Transverse colon (tissue), 4 donors: Measurements from ENCODE around the gene CSH1.
"Not testable (repeated sequence)": the region's sequence is repeated elsewhere in the genome, so short reads cannot be mapped to it uniquely, and the experiment has no call there.

Source experiments
- CTCF ChIP-seq, 5 experiments: fragments of 200-600 bp in 3 of 5; fragments of 450-650 bp in 2 of 5; sonication (generic) in 3 of 5; IDR thresholded peaks; 1 replicate in 2 of 5; 2 replicates in 3 of 5; pipeline ENCODE4 v1.5.1; 2016 to 2017; ENCODE audit warnings: antibody characterized with exemption in 5 of 5, inconsistent platforms in 3 of 5, mild to moderate bottlenecking in 2 of 5, moderate library complexity in 1 of 5
- POLR2A ChIP-seq: fragments of 450-650 bp; IDR thresholded peaks from one replicate; pipeline ENCODE4 v1.6.1; 2016; ENCODE audit warnings: antibody characterized with exemption, mild to moderate bottlenecking, moderate library complexity
- POLR2AphosphoS5 ChIP-seq, 3 donors: sonication (generic); formaldehyde crosslinking; IDR thresholded peaks; one replicate each; pipeline ENCODE4 v1.6.1; 2016; ENCODE audit warnings: antibody characterized with exemption in 3 of 3

DNA sequence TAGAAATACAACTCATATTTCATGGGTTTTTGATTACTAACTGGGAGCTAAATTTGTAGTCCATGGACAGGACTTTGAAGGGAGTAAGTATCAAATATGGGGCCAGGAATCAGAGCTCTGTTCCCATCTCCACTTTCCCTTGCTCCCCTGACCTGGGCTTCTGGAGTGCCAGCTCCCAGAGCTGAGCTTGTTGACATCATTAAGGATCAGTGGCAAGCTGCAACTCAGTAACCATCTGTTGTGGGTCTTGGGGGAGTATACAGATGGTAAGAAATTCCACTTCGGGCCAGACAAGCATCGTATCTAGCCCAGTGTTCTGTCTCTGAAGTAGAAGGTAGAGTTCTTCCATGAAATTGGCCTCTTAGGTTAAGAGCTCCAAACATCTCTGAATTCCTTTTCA is 5.6 kb upstream of the CSH1 start:
- not testable (repeated sequence) for TF ChIP-seq POLR2A; CTCF (IDR thresholded peaks at IDR 0.05); POLR2AphosphoS5 (IDR thresholded peaks at IDR 0.05)
